ENCODE results near the gene MAMDC2. TPM values are rescaled to one million over a fixed set of nuclear protein-coding genes. Genes with fewer than 3 reads are reported as not detected.
A peak's percentile ranks its signal among the peaks of the same experiment; 100 is the strongest.

The MAMDC2 gene
- total RNA-seq (10 to 100 TPM in 1 of 4 donors, 1 to 10 TPM in 2, under 1 TPM in 1; 0.91 to 11.9 (median 2.9) TPM), polyA plus RNA-seq (1 to 10 TPM; 2.1 to 2.3 (median 2.2) TPM)
- long read RNA-seq, donor 1 = 0 reads
- long read RNA-seq, donor 2, transcript MAMDC2-201 (14 exons, 3,616 nt) = major isoform, 10 of 13 reads
- long read RNA-seq, donor 2, partial matches to known transcripts = 0 of 13 reads
- long read RNA-seq, donor 2, other reads (novel, unspliced or antisense) = 3 of 13 reads

DNA sequence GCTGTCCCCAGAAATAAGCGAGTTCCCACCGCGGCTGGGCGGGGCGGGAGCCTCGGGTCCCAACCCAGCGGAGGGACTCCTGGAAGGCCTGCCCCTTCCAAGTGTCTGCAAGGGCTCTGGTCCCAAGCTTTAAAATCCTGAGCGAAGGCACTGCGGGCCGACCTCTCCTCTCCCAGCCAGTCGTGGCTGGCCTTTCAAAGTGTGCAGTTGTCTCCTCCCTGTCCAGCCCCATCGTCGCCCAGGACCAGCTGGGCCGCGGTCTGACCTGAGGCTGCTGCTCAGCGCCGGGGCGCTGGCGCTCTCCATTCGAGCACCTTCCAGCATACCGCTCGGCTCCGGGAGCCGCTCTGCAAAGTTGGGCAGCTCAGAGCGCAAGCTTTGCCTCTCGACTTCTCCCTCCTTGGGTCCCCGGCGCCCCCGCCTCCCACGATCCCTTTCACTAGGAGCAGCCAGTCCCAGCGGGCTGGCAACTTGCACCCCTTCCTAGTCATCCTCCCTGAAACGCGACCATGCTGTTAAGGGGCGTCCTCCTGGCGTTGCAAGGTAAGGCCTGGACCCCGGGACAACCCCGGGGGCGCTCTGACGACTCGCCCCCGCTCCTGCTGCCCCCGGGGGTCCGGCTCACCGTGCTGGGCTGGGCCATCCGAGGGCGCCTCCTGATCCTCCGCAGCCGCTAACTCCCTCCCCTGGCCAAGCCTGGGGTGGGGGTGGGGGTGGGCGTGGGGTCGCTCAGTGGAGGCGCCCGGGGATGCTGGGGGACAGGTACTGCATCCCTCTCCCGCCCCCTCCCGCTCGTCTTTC lies at the start of gene MAMDC2:
Gene MAMDC2 (plus strand): TSS at position 160 of the 801 bp plus-strand sequence. CDS start 350 bp downstream, at position 510.
- Histone ChIP-seq H3K36me3 (ENCODE audit: insufficient read depth in 1 of 2, low read depth in 1 of 2) (no peaks in the 10 kb centered on the region), H3K4me3 (peak within 1 kb of the TSS; percentile 74), H3K4me1 (peaks cover 8% of the 10 kb centered on the region), H3K27me3 (ENCODE audit: insufficient read depth in 3 of 3, low read length in 2 of 3) (peaks cover 0 to 1% (median 0%) of the 10 kb centered on the region in 3 donors), H3K27ac (peak within 1 kb of the TSS; percentile 54), H3K9me3 (no peaks in the 10 kb centered on the region)
- intact Hi-C loops (cut with DNase I) = loop anchor here in 1 of 2 donors (1.0 kb wide), 1 partner anchor 120 kb away; no protein-coding TSS in a partner anchor
- ATAC-seq = peak; percentile 73 to 84 (median 77)
- peak; percentile 72 to 80 for DNase-seq
- no peak for TF ChIP-seq CTCF (IDR thresholded peaks at IDR 0.05)
- 1 to 3% (median 2%) methylated on average over 51 to 55 of the region's 55 CpGs for WGBS, 3 donors

DNA sequence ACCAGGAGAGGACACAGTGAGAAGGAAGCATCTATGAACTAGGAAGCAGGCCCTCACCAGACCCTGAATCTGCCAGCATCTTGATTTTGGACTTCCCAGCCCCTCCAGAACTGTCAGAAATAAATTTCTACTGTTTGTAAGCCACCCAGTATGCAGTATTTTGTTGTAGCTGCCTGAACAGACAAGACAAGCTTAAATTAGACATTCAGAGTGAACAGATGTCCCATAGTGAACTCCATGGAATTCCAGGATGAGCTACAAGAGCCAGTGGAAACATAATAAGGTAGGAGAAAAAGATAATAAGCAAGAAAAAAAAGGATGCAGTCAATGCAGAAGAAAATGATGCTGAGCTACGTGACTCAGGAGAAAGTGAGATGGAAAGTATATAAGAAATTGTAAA lies 47.8 kb upstream of the MAMDC2 start:
- H3K27ac ChIP-seq = no peak overlapping the region
- no peak for DNase-seq
- no peaks in the 10 kb centered on the region for H3K4me1 ChIP-seq
- intact Hi-C loops (cut with DNase I) = no loop called here
- no peaks in the 10 kb centered on the region for H3K36me3 ChIP-seq (ENCODE audit: insufficient read depth in 1 of 2, low read depth in 1 of 2)
- H3K9me3 ChIP-seq = no peaks in the 10 kb centered on the region
- no peak for TF ChIP-seq CTCF (IDR thresholded peaks at IDR 0.05)
- ATAC-seq = no peak
- WGBS, 3 donors = 92 to 97% (median 94%) methylated on average over 1 of the region's 1 CpG
- H3K4me3 ChIP-seq = no peak overlapping the region
- no peaks in the 10 kb centered on the region for H3K27me3 ChIP-seq (ENCODE audit: insufficient read depth in 3 of 3, low read length in 2 of 3)

GRCh38 chr9:69996967-69997366 lies 46.7 kb upstream of the MAMDC2 start:
- Histone ChIP-seq H3K36me3 (ENCODE audit: insufficient read depth in 1 of 2, low read depth in 1 of 2) (no peaks in the 10 kb centered on the region), H3K9me3 (no peaks in the 10 kb centered on the region), H3K4me1 (no peaks in the 10 kb centered on the region), H3K4me3 (no peak overlapping the region), H3K27ac (no peak overlapping the region), H3K27me3 (ENCODE audit: insufficient read depth in 3 of 3, low read length in 2 of 3) (no peaks in the 10 kb centered on the region)
- no peak for DNase-seq
- intact Hi-C loops (cut with DNase I) = no loop called here
- ATAC-seq = peak in 3 of 4 donors; percentile 56 to 74 (median 64)
- no peak for TF ChIP-seq CTCF (IDR thresholded peaks at IDR 0.05)
- 61 to 84% (median 61%) methylated on average over 2 of the region's 2 CpGs for WGBS, 3 donors

- Histone ChIP-seq H3K27ac (no peak overlapping the region), H3K9me3 (no peaks in the 10 kb centered on the region), H3K27me3 (ENCODE audit: insufficient read depth in 3 of 3, low read length in 2 of 3) (no peaks in the 10 kb centered on the region), H3K4me1 (no peaks in the 10 kb centered on the region), H3K36me3 (ENCODE audit: insufficient read depth in 1 of 2, low read depth in 1 of 2) (no peaks in the 10 kb centered on the region), H3K4me3 (no peak overlapping the region)
- 69 to 75% (median 69%) methylated on average over 2 of the region's 2 CpGs for WGBS, 3 donors
- ATAC-seq (no peak), DNase-seq (no peak)
- intact Hi-C loops (cut with DNase I) = no loop called here
- no peak for TF ChIP-seq CTCF (IDR thresholded peaks at IDR 0.05)
Measured at GRCh38 chr9:69997524-69997923, 46.1 kb upstream of the MAMDC2 start.

Measured in psoas muscle (tissue), 8 donors.